ENCODE data around the gene CECR2.

DNA sequence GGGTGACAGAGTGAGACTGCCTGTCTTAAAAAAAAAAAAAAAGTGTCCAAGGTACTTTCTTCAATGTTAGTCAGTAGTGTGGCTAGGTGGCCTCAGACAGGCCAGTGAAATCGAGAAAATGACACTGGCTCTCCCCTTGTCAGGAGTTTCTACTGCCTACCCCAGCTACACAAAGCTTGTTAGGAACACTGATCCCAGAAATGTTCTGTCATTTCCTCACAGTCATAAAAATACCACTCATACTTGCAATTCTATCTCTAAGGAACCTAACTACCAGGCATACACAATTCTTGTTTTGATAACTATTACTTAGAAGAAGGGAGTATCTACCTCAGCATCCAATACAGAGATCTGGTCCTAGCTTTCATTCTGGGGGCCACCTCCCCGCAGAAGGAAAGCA is 228.0 kb downstream of the CECR2 start:
- no peak for TF ChIP-seq BHLHE40 (IDR thresholded peaks at IDR 0.05; ENCODE audit: borderline replicate concordance)
- TF ChIP-seq SP1 (IDR thresholded peaks at IDR 0.05): no peak
